ENCODE measurements around the gene AXL.
"Not testable (repeated sequence)": the region's sequence is repeated elsewhere in the genome, so short reads cannot be mapped to it uniquely, and the experiment has no call there.

AXL gene

DNA sequence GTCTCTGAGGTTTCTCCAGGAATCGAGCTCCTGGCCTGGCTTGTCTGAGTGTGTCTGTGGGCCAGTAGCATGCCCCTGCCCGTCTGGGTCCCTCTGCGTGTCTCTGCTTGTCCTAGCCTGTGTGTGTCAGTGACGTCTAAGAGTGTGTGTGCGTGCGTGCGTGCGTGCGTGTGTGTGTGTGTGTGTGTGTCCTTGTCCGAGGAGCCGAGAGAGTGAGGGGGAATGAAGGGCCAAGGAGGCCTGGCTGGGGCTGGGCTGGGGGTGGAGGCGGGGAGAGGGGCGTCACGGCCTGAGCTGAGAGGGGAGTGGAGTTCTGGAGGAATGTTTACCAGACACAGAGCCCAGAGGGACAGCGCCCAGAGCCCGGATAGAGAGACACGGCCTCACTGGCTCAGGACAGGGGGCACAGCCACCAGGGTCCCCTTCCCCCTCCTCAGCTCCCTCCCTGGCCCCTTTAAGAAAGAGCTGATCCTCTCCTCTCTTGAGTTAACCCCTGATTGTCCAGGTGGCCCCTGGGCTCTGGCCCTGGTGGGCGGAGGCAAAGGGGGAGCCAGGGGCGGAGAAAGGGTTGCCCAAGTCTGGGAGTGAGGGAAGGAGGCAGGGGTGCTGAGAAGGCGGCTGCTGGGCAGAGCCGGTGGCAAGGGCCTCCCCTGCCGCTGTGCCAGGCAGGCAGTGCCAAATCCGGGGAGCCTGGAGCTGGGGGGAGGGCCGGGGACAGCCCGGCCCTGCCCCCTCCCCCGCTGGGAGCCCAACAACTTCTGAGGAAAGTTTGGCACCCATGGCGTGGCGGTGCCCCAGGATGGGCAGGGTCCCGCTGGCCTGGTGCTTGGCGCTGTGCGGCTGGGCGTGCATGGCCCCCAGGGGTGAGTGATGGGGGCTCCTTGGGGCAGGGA, at the start of gene AXL:
Gene AXL (plus strand): TSS at position 609 of the 893 bp plus-strand sequence. CDS start 170 bp downstream, at position 779.
- DNase-seq (ENCODE audit: low spot score), result no peak

GRCh38 chr19:41172297-41173164, 46.5 kb upstream of the AXL start:
- DNase-seq (ENCODE audit: low spot score), result no peak

GRCh38 chr19:41174297-41174928, 44.6 kb upstream of the AXL start:
- no peak for DNase-seq (ENCODE audit: low spot score)

DNA sequence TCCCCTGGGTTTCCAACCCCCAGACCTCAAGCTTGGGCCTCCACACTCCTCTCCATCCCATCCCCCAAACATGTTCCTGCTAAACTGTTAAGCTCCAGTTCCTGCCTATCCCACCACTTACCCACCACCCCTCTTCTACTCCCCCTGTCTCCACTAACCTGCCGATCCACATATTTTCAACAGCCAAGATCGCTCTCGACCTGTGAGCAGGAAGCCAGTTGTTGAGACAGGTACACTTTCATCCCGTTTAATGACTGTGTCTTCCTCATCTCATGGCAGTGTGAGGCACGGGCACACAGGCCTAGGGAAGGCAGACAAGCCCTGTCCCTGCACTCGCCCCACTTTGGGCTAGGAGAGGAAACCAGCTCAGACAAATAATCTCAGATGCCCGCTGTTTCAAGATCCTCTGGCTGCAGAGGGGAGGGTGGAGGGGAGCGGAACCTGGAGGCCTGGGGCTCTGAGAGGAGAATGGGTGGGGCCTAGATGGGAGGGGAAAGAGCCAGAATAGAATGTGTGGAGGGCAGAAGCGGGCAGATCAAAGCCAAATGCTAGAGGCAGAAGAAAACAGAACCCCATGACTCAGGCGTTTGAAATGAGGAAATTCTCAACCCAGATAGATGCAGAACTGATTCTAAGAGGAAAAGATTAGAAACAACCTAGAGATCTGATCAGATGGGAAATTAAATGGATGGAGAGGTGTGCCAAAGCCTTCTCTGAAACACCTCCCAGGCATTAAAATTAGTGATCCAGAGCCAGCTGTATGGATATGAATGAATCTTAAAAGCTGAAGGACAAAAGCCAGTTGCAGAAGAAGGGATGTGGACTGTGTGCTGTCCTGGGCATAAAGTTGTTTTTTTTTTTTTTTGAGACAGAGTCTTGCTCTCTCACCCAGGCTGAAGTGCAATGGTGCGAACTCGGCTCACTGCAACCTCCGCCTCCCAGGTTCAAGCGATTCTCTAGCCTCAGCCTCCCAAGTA, 42.9 kb upstream of the AXL start:
- DNase-seq (ENCODE audit: low spot score), result no peak

- DNase-seq (ENCODE audit: low spot score), result not testable (repeated sequence)
These were observed 38.9 kb upstream of the AXL start for GRCh38 chr19:41180173-41180572.

DNA sequence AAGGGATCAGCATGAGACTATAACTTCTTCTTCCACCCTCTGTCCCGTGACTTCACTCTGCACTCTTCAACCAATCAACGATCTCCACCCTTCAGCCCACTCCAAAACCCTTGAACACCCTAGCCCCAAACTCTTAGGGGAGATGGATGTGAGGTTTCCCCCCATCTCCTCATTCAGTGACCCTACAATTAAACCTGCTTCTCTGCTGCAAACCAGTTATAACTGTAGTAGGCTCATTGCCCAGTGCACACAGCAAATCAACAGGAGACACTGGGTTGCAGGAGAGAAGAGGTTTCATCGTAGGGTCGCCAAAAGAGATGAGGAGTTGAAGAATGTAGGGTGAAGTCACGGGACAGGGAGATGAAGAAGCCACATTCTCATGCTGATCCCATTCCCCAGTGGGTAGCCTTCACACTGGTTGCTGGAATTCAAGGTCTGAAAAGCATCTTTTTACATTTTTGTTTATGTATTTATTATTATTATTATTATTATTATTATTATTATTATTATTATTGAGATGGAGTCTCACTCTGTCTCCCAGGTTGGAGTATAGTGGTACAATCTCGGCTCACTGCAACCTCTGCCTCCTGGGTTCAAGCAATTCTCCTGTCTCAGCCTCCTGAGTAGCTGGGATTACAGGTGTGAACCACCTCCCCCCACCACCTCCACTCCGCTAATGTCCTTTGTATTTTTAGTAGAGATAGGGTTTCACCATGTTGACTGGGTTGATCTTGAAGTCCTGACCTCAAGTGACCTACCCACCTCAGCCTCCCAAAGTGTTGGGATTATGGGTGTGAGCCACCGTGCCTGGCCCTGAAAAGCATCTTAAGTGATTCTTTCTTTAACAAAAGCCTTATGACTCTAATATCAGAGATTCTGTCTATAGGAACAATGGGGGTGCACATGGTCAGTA, 31.8 kb upstream of the AXL start:
- no peak for DNase-seq (ENCODE audit: low spot score)

GRCh38 chr19:41187884-41188279, 31.1 kb upstream of the AXL start:
- no peak for DNase-seq (ENCODE audit: low spot score)

DNA sequence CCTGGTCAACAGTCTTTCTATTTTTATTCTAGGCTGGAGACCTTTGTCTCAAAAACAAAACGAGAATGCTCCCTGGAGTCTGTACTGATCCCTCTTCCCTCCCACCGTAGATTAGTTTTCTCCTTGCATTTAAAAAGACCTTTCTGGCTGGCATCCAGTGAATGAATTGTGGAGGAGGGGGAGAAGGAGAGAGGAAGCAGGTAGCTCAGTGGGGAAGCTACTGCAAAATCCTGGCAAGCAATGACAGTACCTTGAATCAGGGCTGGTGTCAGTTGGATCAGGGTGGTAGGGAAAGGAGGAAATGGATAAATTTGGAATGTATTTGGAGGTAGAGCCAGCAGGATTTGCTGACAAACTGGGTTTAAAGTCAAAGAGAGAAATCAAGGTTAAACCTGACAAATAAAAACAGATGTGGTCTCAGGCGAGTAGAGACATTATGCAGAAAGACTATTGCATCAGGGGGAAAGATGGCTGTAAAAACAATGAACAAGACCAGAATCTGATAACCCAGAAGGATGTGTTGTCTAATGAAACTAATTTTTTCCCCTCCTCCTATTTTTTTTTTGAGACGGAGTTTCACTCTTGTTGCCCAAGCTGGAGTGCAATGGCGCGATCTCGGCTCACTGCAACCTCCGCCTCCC, 29.5 kb upstream of the AXL start:
- no peak for DNase-seq (ENCODE audit: low spot score)

- DNase-seq (ENCODE audit: low spot score), result no peak
These were observed 26.2 kb upstream of the AXL start, which contains the start of gene CYP2S1 for GRCh38 chr19:41192574-41193429. CYP2S1 (plus strand) TSS chr19:41193219; CDS start chr19:41193265, 46 bp downstream.

- DNase-seq (ENCODE audit: low spot score), result no peak
These were observed 25.4 kb upstream of the AXL start for GRCh38 chr19:41193430-41194156.

GRCh38 chr19:41194157-41194552, 24.9 kb upstream of the AXL start:
- no peak for DNase-seq (ENCODE audit: low spot score)

GRCh38 chr19:41195675-41196497, 23.1 kb upstream of the AXL start:
- DNase-seq (ENCODE audit: low spot score), result no peak

DNA sequence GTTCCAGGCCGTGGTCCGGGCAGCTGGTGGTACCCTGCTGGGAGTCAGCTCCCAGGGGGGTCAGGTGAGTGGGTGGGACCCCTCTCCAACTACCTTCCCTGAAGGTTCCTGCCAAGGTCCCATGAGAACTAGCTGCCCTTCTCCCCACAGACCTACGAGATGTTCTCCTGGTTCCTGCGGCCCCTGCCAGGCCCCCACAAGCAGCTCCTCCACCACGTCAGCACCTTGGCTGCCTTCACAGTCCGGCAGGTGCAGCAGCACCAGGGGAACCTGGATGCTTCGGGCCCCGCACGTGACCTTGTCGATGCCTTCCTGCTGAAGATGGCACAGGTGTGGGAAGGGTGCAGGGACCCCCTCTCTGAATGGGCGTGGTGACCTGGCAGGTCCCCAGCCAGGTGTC, 20.5 kb upstream of the AXL start:
- DNase-seq (ENCODE audit: low spot score), result no peak

DNA sequence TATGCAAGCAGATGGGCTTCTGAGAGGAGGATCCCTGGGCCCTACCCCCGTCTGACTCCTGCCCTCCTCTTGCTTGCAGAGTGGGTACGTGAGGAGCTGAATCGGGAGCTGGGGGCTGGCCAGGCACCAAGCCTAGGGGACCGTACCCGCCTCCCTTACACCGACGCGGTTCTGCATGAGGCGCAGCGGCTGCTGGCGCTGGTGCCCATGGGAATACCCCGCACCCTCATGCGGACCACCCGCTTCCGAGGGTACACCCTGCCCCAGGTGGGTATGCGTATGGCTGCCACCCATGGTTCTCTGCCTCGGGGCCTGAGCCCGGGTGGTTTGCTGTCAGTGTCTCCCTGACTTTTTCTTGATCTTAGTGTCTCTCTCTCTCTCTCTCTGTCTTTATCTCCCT, 15.7 kb upstream of the AXL start:
- DNase-seq (ENCODE audit: low spot score), result no peak

DNA sequence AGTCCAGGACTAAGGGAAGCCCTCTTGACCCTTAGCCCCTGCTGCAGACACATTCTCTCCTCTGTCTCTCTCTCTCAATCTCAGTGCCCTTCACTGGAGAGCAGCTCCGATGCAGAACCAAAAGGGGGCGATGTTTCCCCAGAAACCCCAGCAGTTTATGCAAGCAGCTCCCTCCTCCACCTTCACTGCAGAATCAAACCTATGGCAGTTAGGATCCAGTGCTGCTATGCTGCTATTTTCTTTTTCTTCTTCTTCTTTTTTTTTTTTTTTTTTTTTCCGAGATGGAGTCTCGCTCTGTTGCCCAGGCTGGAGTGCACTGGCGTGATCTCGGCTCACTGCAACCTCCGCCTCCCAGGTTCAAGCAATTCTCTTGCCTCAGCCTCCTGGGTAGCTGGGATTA, 14.7 kb upstream of the AXL start:
- peak; percentile 82 for DNase-seq (ENCODE audit: low spot score)

GRCh38 chr19:41205995-41206394, 13.0 kb upstream of the AXL start:
- no peak for DNase-seq (ENCODE audit: low spot score)

DNA sequence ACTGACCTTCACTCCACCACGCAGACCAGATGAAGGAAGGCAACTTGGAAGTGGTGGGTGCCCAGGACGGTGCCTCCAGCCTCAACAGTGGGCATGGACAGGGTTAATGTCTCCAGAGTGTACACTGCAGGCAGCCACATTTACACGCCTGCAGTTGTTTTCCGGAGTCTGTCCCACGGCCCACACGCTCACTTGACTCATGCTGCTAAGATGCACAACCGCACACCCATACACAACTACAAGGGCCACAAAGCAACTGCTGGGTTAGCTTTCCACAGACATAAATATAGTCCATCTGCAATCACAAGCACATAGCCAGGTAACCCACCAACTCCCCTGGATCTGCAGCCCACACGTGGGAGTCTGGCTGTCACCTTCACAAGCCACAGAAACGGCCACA, 12.6 kb upstream of the AXL start:
- DNase-seq (ENCODE audit: low spot score), result no peak
